Measurements from ENCODE around the gene UXS1. TPM values are rescaled to one million over a fixed set of nuclear protein-coding genes. Genes with fewer than 3 reads are reported as not detected.

Gene UXS1
- total and polyA plus RNA-seq, 3 donors from 2014 or later, result 51.3 to 95.1 (median 76.6) TPM

DNA sequence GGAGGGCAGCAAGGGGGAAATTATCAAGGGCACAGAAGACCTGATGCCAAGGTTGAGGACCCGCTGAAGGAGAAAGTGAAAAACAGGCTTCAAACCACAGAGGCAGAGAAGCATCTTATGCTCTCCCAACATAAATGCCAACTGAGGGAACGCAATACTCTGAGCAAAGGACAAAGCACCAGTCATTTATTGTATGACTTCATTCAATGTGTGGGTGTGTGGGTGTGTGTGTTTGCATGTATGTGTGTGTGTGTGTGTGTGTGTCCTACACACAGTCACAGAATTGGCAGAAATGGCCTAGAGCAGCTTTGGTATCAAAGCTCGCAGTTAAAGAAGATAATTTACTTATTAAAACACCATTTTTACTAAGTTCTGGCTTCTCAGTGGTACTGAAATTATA is 51.4 kb downstream of the UXS1 start:
- Histone ChIP-seq H3K36me3 (ENCODE audit: low read depth, missing control alignments) (no peaks in the 10 kb centered on the region), H3K4me1 (no peaks in the 10 kb centered on the region), H3K4me3 (no peak overlapping the region), H3K27ac (no peak overlapping the region), H3K9me3 (no peaks in the 10 kb centered on the region), H3K27me3 (no peaks in the 10 kb centered on the region)
- intact Hi-C loops (cut with DNase I; ENCODE audit: low total_unique reads), result no loop called here
- DNase-seq, result no peak
- no peak for TF ChIP-seq POLR2A (IDR thresholded peaks at IDR 0.05)
- TF ChIP-seq, protein P1, sequence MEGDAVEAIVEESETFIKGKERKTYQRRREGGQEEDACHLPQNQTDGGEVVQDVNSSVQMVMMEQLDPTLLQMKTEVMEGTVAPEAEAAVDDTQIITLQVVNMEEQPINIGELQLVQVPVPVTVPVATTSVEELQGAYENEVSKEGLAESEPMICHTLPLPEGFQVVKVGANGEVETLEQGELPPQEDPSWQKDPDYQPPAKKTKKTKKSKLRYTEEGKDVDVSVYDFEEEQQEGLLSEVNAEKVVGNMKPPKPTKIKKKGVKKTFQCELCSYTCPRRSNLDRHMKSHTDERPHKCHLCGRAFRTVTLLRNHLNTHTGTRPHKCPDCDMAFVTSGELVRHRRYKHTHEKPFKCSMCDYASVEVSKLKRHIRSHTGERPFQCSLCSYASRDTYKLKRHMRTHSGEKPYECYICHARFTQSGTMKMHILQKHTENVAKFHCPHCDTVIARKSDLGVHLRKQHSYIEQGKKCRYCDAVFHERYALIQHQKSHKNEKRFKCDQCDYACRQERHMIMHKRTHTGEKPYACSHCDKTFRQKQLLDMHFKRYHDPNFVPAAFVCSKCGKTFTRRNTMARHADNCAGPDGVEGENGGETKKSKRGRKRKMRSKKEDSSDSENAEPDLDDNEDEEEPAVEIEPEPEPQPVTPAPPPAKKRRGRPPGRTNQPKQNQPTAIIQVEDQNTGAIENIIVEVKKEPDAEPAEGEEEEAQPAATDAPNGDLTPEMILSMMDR (IDR thresholded peaks at IDR 0.05), result no peak
- 91 to 94% methylated on average over 3 of the region's 3 CpGs for WGBS, 2 donors

DNA sequence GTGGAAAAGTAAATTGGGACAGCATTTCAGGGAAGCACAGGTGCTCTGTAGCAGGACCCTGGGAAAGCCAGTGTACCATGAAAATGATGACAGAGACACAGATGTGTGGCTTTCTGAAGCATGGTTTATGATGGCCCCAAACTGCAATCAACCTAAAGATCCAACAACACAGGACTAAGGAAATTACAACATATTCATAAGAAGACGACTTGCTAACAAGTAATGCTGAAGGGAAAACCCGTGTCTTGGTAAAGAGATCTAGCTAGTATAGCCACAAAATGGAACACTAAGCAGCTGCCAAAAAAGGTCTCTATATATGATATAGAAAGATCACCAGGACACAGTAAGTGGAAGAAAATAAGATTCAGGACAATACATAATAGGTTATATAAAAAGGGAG is 53.2 kb downstream of the UXS1 start:
- DNase-seq, result no peak
- no peaks in the 10 kb centered on the region for H3K9me3 ChIP-seq
- 82 to 91% methylated on average over 2 of the region's 2 CpGs for WGBS, 2 donors
- no peak overlapping the region for H3K4me3 ChIP-seq
- no peak for TF ChIP-seq POLR2A (IDR thresholded peaks at IDR 0.05)
- TF ChIP-seq, protein P1 (IDR thresholded peaks at IDR 0.05), result no peak
- no peak overlapping the region for H3K27ac ChIP-seq
- intact Hi-C loops (cut with DNase I; ENCODE audit: low total_unique reads), result no loop called here
- no peaks in the 10 kb centered on the region for H3K4me1 ChIP-seq
- no peaks in the 10 kb centered on the region for H3K36me3 ChIP-seq (ENCODE audit: low read depth, missing control alignments)
- no peaks in the 10 kb centered on the region for H3K27me3 ChIP-seq

GRCh38 chr2:106140113-106140512 is 54.0 kb downstream of the UXS1 start:
- TF ChIP-seq, protein P1 (IDR thresholded peaks at IDR 0.05), result no peak
- TF ChIP-seq POLR2A (IDR thresholded peaks at IDR 0.05), result no peak
- no peaks in the 10 kb centered on the region for H3K4me1 ChIP-seq
- WGBS, 2 donors, result 88 to 91% methylated on average over 6 of the region's 6 CpGs
- no peak overlapping the region for H3K4me3 ChIP-seq
- no peaks in the 10 kb centered on the region for H3K27me3 ChIP-seq
- DNase-seq, result no peak
- H3K36me3 ChIP-seq (ENCODE audit: low read depth, missing control alignments), result no peaks in the 10 kb centered on the region
- intact Hi-C loops (cut with DNase I; ENCODE audit: low total_unique reads), result no loop called here
- no peak overlapping the region for H3K27ac ChIP-seq
- no peaks in the 10 kb centered on the region for H3K9me3 ChIP-seq

GRCh38 chr2:106139238-106139935 is 54.7 kb downstream of the UXS1 start:
- Histone ChIP-seq H3K9me3 (no peaks in the 10 kb centered on the region), H3K27ac (peak overlapping the region in 1 of 2 donors; percentile 61), H3K4me1 (no peaks in the 10 kb centered on the region), H3K36me3 (ENCODE audit: low read depth, missing control alignments) (no peaks in the 10 kb centered on the region), H3K4me3 (no peak overlapping the region), H3K27me3 (no peaks in the 10 kb centered on the region)
- no peak for DNase-seq
- intact Hi-C loops (cut with DNase I; ENCODE audit: low total_unique reads), result no loop called here
- WGBS, 2 donors, result 79 to 84% methylated on average over 10 of the region's 10 CpGs
- TF ChIP-seq, protein P1 (IDR thresholded peaks at IDR 0.05), result no peak
- TF ChIP-seq POLR2A (IDR thresholded peaks at IDR 0.05), result no peak
